Thyroid gland (tissue), 4 donors: Measurements from ENCODE around the gene FASN. TPM values are rescaled to one million over a fixed set of nuclear protein-coding genes. Genes with fewer than 3 reads are reported as not detected.
A peak's percentile ranks its signal among the peaks of the same experiment; 100 is the strongest.

Experiments
- DNase-seq, 2 donors: peaks; one replicate each; pipeline ENCODE4 v3.0.0-alpha.2; 2019
- H3K27ac ChIP-seq, 3 donors: fragments of 200-600 bp; sonication (generic); 1 replicate in 2 of 3; 2 replicates in 1 of 3; pipeline ENCODE4 v1.5.1; 2016 to 2019; ENCODE audit warnings: mild to moderate bottlenecking in 1 of 3, moderate library complexity in 1 of 3
- H3K27me3 ChIP-seq: fragments of 200-600 bp; sonication (generic); one replicate; pipeline ENCODE4 v1.5.1; 2019
- H3K36me3 ChIP-seq, 2 donors: fragments of 200-600 bp; sonication (generic); one replicate each; pipeline ENCODE4 v1.5.1; 2016 to 2019
- H3K4me1 ChIP-seq, 2 donors: fragments of 200-600 bp; sonication (generic); one replicate each; pipeline ENCODE4 v1.5.1; 2017 to 2019
- H3K4me3 ChIP-seq, 3 donors: fragments of 200-600 bp; sonication (generic); replicated peaks in 1 of 3; 1 replicate in 2 of 3; 2 replicates in 1 of 3; pipeline ENCODE4 v1.5.1; 2016; ENCODE audit warnings: mild to moderate bottlenecking in 1 of 3
- H3K9me3 ChIP-seq: fragments of 200-600 bp; sonication (generic); one replicate; pipeline ENCODE4 v1.5.1; 2017
- CTCF ChIP-seq, 6 experiments: fragments of 200-600 bp in 3 of 6; fragments of 450-650 bp in 3 of 6; sonication (generic) in 3 of 6; IDR thresholded peaks; one replicate each; pipeline ENCODE4 v1.5.1; 2016 to 2019; ENCODE audit warnings: antibody characterized with exemption in 6 of 6, mild to moderate bottlenecking in 2 of 6, inconsistent platforms in 1 of 6, moderate library complexity in 1 of 6
- POLR2A ChIP-seq, 2 donors: fragments of 450-650 bp; IDR thresholded peaks; one replicate each; pipeline ENCODE4 v1.6.1; 2017; ENCODE audit warnings: antibody characterized with exemption in 2 of 2, mild to moderate bottlenecking in 2 of 2, moderate library complexity in 1 of 2
- WGBS, 2 donors: methylation state at CpG; one replicate each; pipeline ENCODE4 v1.1.5; 2017; 5-methylcytosine and 5-hydroxymethylcytosine counted together
- intact Hi-C: fragments of 100-400 bp; cut with DNase I; formaldehyde crosslinking; loops from one replicate; pipeline ENCODE4 v1.15.1; 2023
- total RNA-seq, 4 donors: library from RNA; depleted of rRNA; stranded (reverse); fragments of >200 nt; gene quantifications; one replicate each; pipeline ENCODE4 v1.2.3, GENCODE V29; 2016

Gene FASN
- total RNA-seq, 4 donors from 2014 or later, result 23.5 to 92.5 (median 77.3) TPM

GRCh38 chr17:82030470-82031302 is 67.3 kb downstream of the FASN start:
- intact Hi-C loops, result loop anchor here (2.0 kb wide), 1 partner anchor 122 kb away; no protein-coding TSS in a partner anchor
- peak; percentile 83 to 85 for DNase-seq
- TF ChIP-seq CTCF (IDR thresholded peaks at IDR 0.05) (peak; percentile 75 to 98 (median 94)), POLR2A (IDR thresholded peaks at IDR 0.05) (no peak)

GRCh38 chr17:82029990-82030469 is 68.0 kb downstream of the FASN start:
- Histone ChIP-seq H3K4me1 (peaks cover 28 to 36% of the 10 kb centered on the region in 2 donors), H3K27ac (peak overlapping the region; percentile 40 to 65 (median 43)), H3K9me3 (no peaks in the 10 kb centered on the region), H3K27me3 (no peaks in the 10 kb centered on the region), H3K36me3 (no peaks in the 10 kb centered on the region), H3K4me3 (no peak overlapping the region)
- DNase-seq, result no peak
- intact Hi-C loops, result loop anchor here (2.0 to 5.0 kb wide), 3 partner anchors 72 to 292 kb away; no protein-coding TSS in a partner anchor
- TF ChIP-seq POLR2A (IDR thresholded peaks at IDR 0.05), result no peak
- no peak for TF ChIP-seq CTCF (IDR thresholded peaks at IDR 0.05)
- 33 to 51% methylated on average over 15 to 23 of the region's 31 CpGs for WGBS, 2 donors

More at GRCh38 chr17:82030470-82031302, 67.3 kb downstream of the FASN start:
- Histone ChIP-seq H3K27ac (peak overlapping the region in 1 of 3 donors; percentile 41), H3K27me3 (no peaks in the 10 kb centered on the region), H3K4me3 (peak overlapping the region in 1 of 3 donors; percentile 36), H3K4me1 (peaks cover 28 to 39% of the 10 kb centered on the region in 2 donors), H3K36me3 (no peaks in the 10 kb centered on the region), H3K9me3 (no peaks in the 10 kb centered on the region)
- 0 to 7% methylated on average over 3 to 8 of the region's 94 CpGs for WGBS, 2 donors

- Histone ChIP-seq H3K27me3 (no peaks in the 10 kb centered on the region), H3K27ac (peak overlapping the region; percentile 56 to 65 (median 62)), H3K36me3 (no peaks in the 10 kb centered on the region), H3K4me3 (no peak overlapping the region), H3K9me3 (no peaks in the 10 kb centered on the region), H3K4me1 (peaks cover 29 to 37% of the 10 kb centered on the region in 2 donors)
- TF ChIP-seq CTCF (IDR thresholded peaks at IDR 0.05), result peak in 1 of 6 experiments; percentile 2
- no peak for TF ChIP-seq POLR2A (IDR thresholded peaks at IDR 0.05)
- intact Hi-C loops, result loop anchor here (5.0 kb wide), 2 partner anchors 73 to 293 kb away; no protein-coding TSS in a partner anchor
- peak; percentile 98 for DNase-seq
- 34 to 61% methylated on average over 3 to 8 of the region's 16 CpGs for WGBS, 2 donors
Observed at GRCh38 chr17:82029391-82029790, 68.6 kb downstream of the FASN start.

- TF ChIP-seq POLR2A (IDR thresholded peaks at IDR 0.05), result no peak
- no peak for DNase-seq
- 87 to 92% methylated on average over 4 to 8 of the region's 9 CpGs for WGBS, 2 donors
- Histone ChIP-seq H3K36me3 (no peaks in the 10 kb centered on the region), H3K27me3 (no peaks in the 10 kb centered on the region), H3K4me3 (no peak overlapping the region), H3K27ac (peak overlapping the region; percentile 56 to 65 (median 62)), H3K4me1 (peaks cover 33 to 41% of the 10 kb centered on the region in 2 donors), H3K9me3 (no peaks in the 10 kb centered on the region)
- intact Hi-C loops, result loop anchor here (5.0 kb wide), 2 partner anchors 73 to 293 kb away; no protein-coding TSS in a partner anchor
Observed at GRCh38 chr17:82028966-82029365, 69.1 kb downstream of the FASN start.

Other genes with a start within 250 kb of the FASN start
- 1,000 to 10,000 TPM in 1 of 4 donors, 100 to 1,000 TPM in 3; 548 to 1,124 (median 681) TPM for gene P4HB, start 237.7 kb downstream of the FASN start, total RNA-seq
- 100 to 1,000 TPM; 115 to 173 (median 164) TPM for gene ARHGDIA, start 226.9 kb downstream of the FASN start, total RNA-seq
- gene ALYREF, start 206.7 kb downstream of the FASN start, total RNA-seq, result 100 to 1,000 TPM in 1 of 4 donors, 10 to 100 TPM in 3; 55.5 to 106 (median 75.4) TPM
- gene ANAPC11, start 206.5 kb downstream of the FASN start, total RNA-seq, result 100 to 1,000 TPM in 3 of 4 donors, 10 to 100 TPM in 1; 88.8 to 202 (median 169) TPM
- gene NPB, start 196.0 kb downstream of the FASN start, total RNA-seq, result 1 to 10 TPM in 1 of 4 donors, under 1 TPM in 2, not detected in 1; 0.33 to 1.1 (median 0.38) TPM
- 10 to 100 TPM; 30.4 to 36.5 (median 34.2) TPM for gene PCYT2, start 186.8 kb downstream of the FASN start, total RNA-seq
- 10 to 100 TPM in 3 of 4 donors, 1 to 10 TPM in 1; 8.9 to 23.5 (median 15.8) TPM for gene SIRT7, start 180.1 kb downstream of the FASN start, total RNA-seq
- gene MAFG, start 170.5 kb downstream of the FASN start, total RNA-seq, result 10 to 100 TPM; 28.2 to 51.8 (median 36.4) TPM
- gene PYCR1, start 160.9 kb downstream of the FASN start, total RNA-seq, result 10 to 100 TPM in 2 of 4 donors, 1 to 10 TPM in 2; 5.5 to 29.2 (median 13.9) TPM
- not detected for gene MYADML2, start 151.0 kb downstream of the FASN start, total RNA-seq
- under 1 TPM in 1 of 4 donors, not detected in 3; 0.40 TPM for gene NOTUM, start 137.0 kb downstream of the FASN start, total RNA-seq
- 10 to 100 TPM; 23.2 to 53.6 (median 35.7) TPM for gene ASPSCR1, start 120.6 kb downstream of the FASN start, total RNA-seq
- 10 to 100 TPM; 40.7 to 95.9 (median 78.0) TPM for gene CENPX, start 75.4 kb downstream of the FASN start, total RNA-seq
- gene LRRC45, start 74.9 kb downstream of the FASN start, total RNA-seq, result 10 to 100 TPM; 15.3 to 33.0 (median 18.9) TPM
- gene RAC3, start 66.6 kb downstream of the FASN start, total RNA-seq, result 10 to 100 TPM; 11.8 to 23.8 (median 14.4) TPM
- 100 to 1,000 TPM in 2 of 4 donors, 10 to 100 TPM in 2; 88.6 to 161 (median 114) TPM for gene DCXR, start 60.5 kb downstream of the FASN start, total RNA-seq
- 10 to 100 TPM; 36.0 to 49.0 (median 38.3) TPM for gene RFNG, start 46.4 kb downstream of the FASN start, total RNA-seq
- gene GPS1, start 46.3 kb downstream of the FASN start, total RNA-seq, result 100 to 1,000 TPM in 2 of 4 donors, 10 to 100 TPM in 2; 80.1 to 164 (median 102) TPM
- 10 to 100 TPM; 58.7 to 90.5 (median 75.5) TPM for gene DUS1L, start 32.4 kb downstream of the FASN start, total RNA-seq
- gene CCDC57, start 114.6 kb upstream of the FASN start, total RNA-seq, result 10 to 100 TPM; 27.1 to 79.9 (median 50.9) TPM
- 10 to 100 TPM; 42.1 to 75.5 (median 44.2) TPM for gene SLC16A3, start 130.8 kb upstream of the FASN start, total RNA-seq
- 10 to 100 TPM; 47.3 to 91.2 (median 88.7) TPM for gene CSNK1D, start 175.5 kb upstream of the FASN start, total RNA-seq
- 1 to 10 TPM in 2 of 4 donors, under 1 TPM in 1, not detected in 1; 0.45 to 3.0 (median 2.5) TPM for gene CD7, start 219.4 kb upstream of the FASN start, total RNA-seq
- gene SECTM1, start 235.5 kb upstream of the FASN start, total RNA-seq, result 10 to 100 TPM in 1 of 4 donors, 1 to 10 TPM in 3; 4.1 to 15.3 (median 5.1) TPM